BJ (cell line): Measurements from ENCODE around the gene EFHC1. TPM values are rescaled to one million over a fixed set of nuclear protein-coding genes. Genes with fewer than 3 reads are reported as not detected.
A peak's percentile ranks its signal among the peaks of the same experiment; 100 is the strongest.

Experiments
- CTCF ChIA-PET: fragments of 350-600 bp; formaldehyde crosslinking; extraction: SDS; loops from one replicate; lab custom pipeline; 2021; ENCODE audit warnings: antibody characterized with exemption, inconsistent platforms; lab: Yijun Ruan, JAX
- POLR2A ChIA-PET: fragments of 300-600 bp; sonication (Branson Sonifier 250); formaldehyde crosslinking; extraction: SDS; loops from one replicate; lab custom pipeline; 2021; ENCODE audit warnings: antibody characterized with exemption; lab: Charles Lee
- DNase-seq: peaks from one replicate; pipeline ENCODE4 v3.0.0-alpha.2; 2011; ENCODE audit warnings: low read depth
- H3K27me3 ChIP-seq: 2 replicates; pipeline ENCODE4 v1.6.0; 2011; ENCODE audit warnings: low read length; ENCODE audit not compliant: control insufficient read depth, insufficient read depth
- H3K36me3 ChIP-seq: 2 replicates; pipeline ENCODE4 v1.5.1; 2011; ENCODE audit warnings: low read length; ENCODE audit not compliant: control insufficient read depth, insufficient read depth
- H3K4me3 ChIP-seq: 2 replicates; pipeline ENCODE4 v1.5.1; 2011; ENCODE audit warnings: low read depth, mild to moderate bottlenecking, control low read depth, low read length
- CTCF ChIP-seq: IDR thresholded peaks from 2 replicates; pipeline ENCODE4 v1.5.1; 2011; ENCODE audit warnings: low read depth, mild to moderate bottlenecking, control low read depth, inconsistent platforms, low read length, moderate library complexity; ENCODE audit not compliant: insufficient read depth
- polyA plus RNA-seq: library from polyadenylated mRNA; depleted of rRNA; stranded (reverse); fragments of >200 nt; gene quantifications from 2 replicates; pipeline ENCODE4 v1.2.3, GENCODE V29; 2011

EFHC1 gene
- polyA plus RNA-seq, 1 experiment: 16.6 TPM

- Histone ChIP-seq H3K4me3 (no peak overlapping the region), H3K36me3 (peaks cover 8% of the 10 kb centered on the region), H3K27me3 (no peaks in the 10 kb centered on the region)
- no peak for TF ChIP-seq CTCF
- no peak for DNase-seq
- ChIA-PET POLR2A (interaction anchor here (0.5 to 1.2 kb wide), 4 partner anchors 16 to 80 kb away, joined by 3 to 27 read pairs (median 5); no protein-coding TSS in a partner anchor), CTCF (interaction anchor here (0.8 to 2.8 kb wide), 14 partner anchors 9 to 137 kb away, joined by 3 to 10 read pairs (median 4); partner anchors contain the start of gene TRAM2)
Observed at GRCh38 chr6:52515219-52515960, 95.2 kb downstream of the EFHC1 start.

DNA sequence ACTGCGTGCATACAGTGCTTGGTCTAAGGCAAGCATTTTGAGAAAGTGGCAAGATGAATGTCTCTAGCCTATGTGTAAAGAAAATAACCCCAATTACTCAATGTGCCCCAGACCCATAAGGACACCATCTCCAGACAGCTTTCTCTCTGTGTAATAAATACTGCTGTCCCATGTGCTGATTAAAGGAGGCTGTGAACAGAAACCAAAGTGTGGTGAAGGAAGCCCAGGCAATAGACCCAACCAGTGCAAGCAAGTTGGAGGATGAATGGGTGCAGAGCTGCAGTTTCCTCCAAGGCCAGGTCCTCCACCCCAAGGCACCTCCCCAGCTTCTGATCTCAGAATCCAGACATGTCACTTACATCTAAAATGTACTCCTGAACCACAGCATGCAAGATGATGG is 96.1 kb downstream of the EFHC1 start:
- DNase-seq: no peak
- peaks cover 7% of the 10 kb centered on the region for H3K36me3 ChIP-seq
- H3K4me3 ChIP-seq: no peak overlapping the region
- ChIA-PET POLR2A (interaction anchor here (0.5 kb wide), 1 partner anchor 15 kb away, joined by 27 read pairs; no protein-coding TSS in a partner anchor), CTCF (interaction anchor here (1.1 to 2.8 kb wide), 3 partner anchors 10 to 101 kb away, joined by 3 to 10 read pairs (median 4); no protein-coding TSS in a partner anchor)
- TF ChIP-seq CTCF: no peak
- H3K27me3 ChIP-seq: no peaks in the 10 kb centered on the region

- POLR2A ChIA-PET: no interaction called here
- CTCF ChIA-PET: no interaction called here
- no peak for TF ChIP-seq CTCF
- DNase-seq: no peak
- Histone ChIP-seq H3K4me3 (no peak overlapping the region), H3K27me3 (no peaks in the 10 kb centered on the region), H3K36me3 (peaks cover 7% of the 10 kb centered on the region)
Observed at GRCh38 chr6:52516943-52517342, 96.8 kb downstream of the EFHC1 start.

DNA sequence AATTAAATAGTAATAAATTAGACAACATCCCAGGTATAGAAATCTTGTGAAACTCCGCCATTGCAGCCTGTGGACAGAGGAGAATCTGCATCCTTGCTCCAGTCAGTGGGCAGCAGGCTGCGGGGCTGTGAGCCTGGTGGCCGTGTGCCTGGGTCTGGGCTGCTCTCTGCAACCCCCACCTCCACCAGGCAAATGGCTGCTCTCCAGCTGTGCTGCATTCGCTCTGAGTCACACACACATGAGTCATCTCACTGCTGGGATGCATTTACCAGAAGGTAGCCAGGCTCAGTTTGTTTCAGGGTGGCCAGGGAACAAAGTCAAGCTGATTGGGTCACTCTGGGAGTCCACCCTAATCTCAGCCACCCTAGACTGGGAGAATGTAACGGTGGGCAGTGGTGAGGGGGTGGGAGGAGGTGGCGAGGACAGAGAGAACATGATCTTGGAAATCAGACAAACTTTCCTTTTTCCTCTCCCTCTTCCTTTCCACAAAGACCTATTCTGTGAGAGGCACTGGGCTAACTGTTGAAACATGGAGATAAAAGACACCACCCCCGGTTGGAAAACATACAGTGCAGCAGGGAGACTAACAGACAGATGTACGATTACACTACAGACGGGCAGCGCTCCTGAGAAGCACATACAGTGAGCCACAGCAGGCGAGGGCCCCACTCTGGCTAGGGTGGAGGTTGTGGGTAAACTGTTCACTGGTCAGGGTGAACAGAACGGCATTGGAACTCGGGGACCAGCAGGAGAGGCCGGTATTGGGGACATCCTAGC is 97.5 kb downstream of the EFHC1 start:
- no peaks in the 10 kb centered on the region for H3K27me3 ChIP-seq
- CTCF ChIA-PET: no interaction called here
- 0 out of 2 replicates have a peak overlapping the region, but pooled peaks have one; percentile 2 for H3K4me3 ChIP-seq
- DNase-seq: peak; percentile 81
- TF ChIP-seq CTCF: no peak
- POLR2A ChIA-PET: no interaction called here
- H3K36me3 ChIP-seq: peaks cover 7% of the 10 kb centered on the region

DNA sequence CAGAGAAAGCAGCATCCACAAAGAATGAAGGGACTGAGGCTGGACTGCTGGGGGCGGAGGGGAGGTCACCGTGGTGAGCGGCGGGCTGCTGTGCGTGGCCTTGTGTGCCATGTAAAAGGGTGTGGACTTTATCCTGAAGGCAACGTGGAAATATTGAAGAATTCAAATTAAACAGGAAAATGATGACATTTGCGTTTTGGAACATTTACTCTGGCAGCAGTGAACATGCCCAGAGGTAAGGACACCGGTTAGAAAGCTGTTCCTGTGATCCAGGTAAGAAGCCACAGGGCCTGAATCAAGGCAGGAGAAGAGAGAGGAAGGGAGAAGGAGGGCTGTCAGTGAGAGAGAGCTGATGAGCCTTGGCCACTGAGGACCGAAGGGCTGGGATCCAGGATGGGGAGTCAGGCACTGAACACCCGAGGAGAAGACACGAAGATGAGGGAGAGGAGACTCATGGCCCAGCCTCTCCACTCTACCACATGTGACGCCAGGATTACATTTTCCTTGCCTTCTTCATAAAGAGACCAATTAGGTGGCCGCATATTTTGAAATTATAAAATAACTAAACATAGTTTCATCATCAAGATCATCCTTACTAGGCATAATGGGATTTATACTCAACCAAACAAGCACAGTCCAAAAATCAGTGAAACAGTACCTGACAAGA is 98.3 kb downstream of the EFHC1 start:
- Histone ChIP-seq H3K27me3 (no peaks in the 10 kb centered on the region), H3K4me3 (0 out of 2 replicates have a peak overlapping the region, but pooled peaks have one; percentile 2), H3K36me3 (peaks cover 7% of the 10 kb centered on the region)
- TF ChIP-seq CTCF: no peak
- CTCF ChIA-PET: no interaction called here
- POLR2A ChIA-PET: no interaction called here
- no peak for DNase-seq
